Ascending aorta (tissue), 2 donors: ENCODE measurements around the gene SCARB2. TPM values are rescaled to one million over a fixed set of nuclear protein-coding genes. Genes with fewer than 3 reads are reported as not detected.
A peak's percentile ranks its signal among the peaks of the same experiment; 100 is the strongest.

ENCODE experiments used
- DNase-seq, 2 donors: peaks; one replicate each; pipeline ENCODE4 v3.0.0-alpha.2; 2019; ENCODE audit warnings: low spot score in 2 of 2
- H3K27ac ChIP-seq, 2 donors: fragments of 200-600 bp; sonication (generic); one replicate each; pipeline ENCODE4 v1.5.1; 2016 to 2017; ENCODE audit warnings: mild to moderate bottlenecking in 1 of 2
- H3K27me3 ChIP-seq: fragments of 200-600 bp; sonication (generic); one replicate; pipeline ENCODE4 v1.5.1; 2017
- H3K36me3 ChIP-seq, 2 donors: fragments of 200-600 bp; sonication (generic); one replicate each; pipeline ENCODE4 v1.5.1; 2016
- H3K4me1 ChIP-seq, 2 donors: fragments of 200-600 bp; sonication (generic); one replicate each; pipeline ENCODE4 v1.5.1; 2016 to 2017; ENCODE audit warnings: mild to moderate bottlenecking in 1 of 2
- H3K4me3 ChIP-seq, 2 donors: fragments of 200-600 bp; sonication (generic); one replicate each; pipeline ENCODE4 v1.5.1; 2016 to 2017; ENCODE audit warnings: mild to moderate bottlenecking in 1 of 2
- H3K9me3 ChIP-seq, 2 donors: fragments of 200-600 bp; sonication (generic); one replicate each; pipeline ENCODE4 v1.5.1; 2016
- CTCF ChIP-seq, 3 experiments: fragments of 200-600 bp in 2 of 3; fragments of 450-650 bp in 1 of 3; sonication (generic) in 2 of 3; IDR thresholded peaks; one replicate each; pipeline ENCODE4 v1.5.1; 2016 to 2019; ENCODE audit warnings: antibody characterized with exemption in 3 of 3, mild to moderate bottlenecking in 1 of 3, moderate library complexity in 1 of 3
- intact Hi-C: fragments of 100-400 bp; cut with DNase I; formaldehyde crosslinking; loops from one replicate; pipeline ENCODE4 v1.15.1; 2023
- total RNA-seq: library from RNA; depleted of rRNA; stranded (reverse); fragments of >200 nt; gene quantifications from one replicate; pipeline ENCODE4 v1.1.0, GENCODE V29; 2016

Gene SCARB2
- total RNA-seq, 1 donor from 2014 or later = 94.1 TPM

DNA sequence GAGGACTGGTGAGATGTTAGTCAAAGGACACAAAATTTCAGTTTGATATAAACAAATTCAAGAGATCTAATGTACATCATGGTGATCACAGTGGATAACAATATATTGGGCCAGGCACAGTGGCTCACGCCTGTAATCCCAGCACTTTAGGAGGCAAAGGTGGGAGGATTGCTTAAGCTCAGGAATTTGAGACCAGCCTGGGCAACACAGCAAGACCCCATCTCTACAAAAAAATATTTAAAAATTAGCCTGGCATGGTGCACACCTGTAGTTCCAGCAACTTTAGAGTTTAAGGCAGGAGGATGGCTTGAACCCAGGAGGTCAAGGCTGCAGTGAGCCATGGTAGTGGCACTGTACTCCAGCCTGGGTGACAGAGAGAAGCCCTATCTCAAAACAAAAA is 8.7 kb downstream of the SCARB2 start:
- TF ChIP-seq CTCF (IDR thresholded peaks at IDR 0.05) = no peak
- Histone ChIP-seq H3K27ac (no peak overlapping the region), H3K27me3 (no peaks in the 10 kb centered on the region), H3K36me3 (peaks cover 0 to 3% of the 10 kb centered on the region in 2 donors), H3K4me3 (no peak overlapping the region), H3K9me3 (no peaks in the 10 kb centered on the region), H3K4me1 (peaks cover 8 to 56% of the 10 kb centered on the region in 2 donors)
- no peak for DNase-seq
- intact Hi-C loops = no loop called here

- no peak overlapping the region for H3K27ac ChIP-seq
- no peak for DNase-seq
- intact Hi-C loops = no loop called here
- H3K4me1 ChIP-seq = peaks cover 10 to 56% of the 10 kb centered on the region in 2 donors
- H3K27me3 ChIP-seq = no peaks in the 10 kb centered on the region
- peaks cover 0 to 3% of the 10 kb centered on the region in 2 donors for H3K36me3 ChIP-seq
- no peaks in the 10 kb centered on the region for H3K9me3 ChIP-seq
- no peak for TF ChIP-seq CTCF (IDR thresholded peaks at IDR 0.05)
- H3K4me3 ChIP-seq = no peak overlapping the region
These were observed 10.1 kb downstream of the SCARB2 start for GRCh38 chr4:76203541-76203940.

DNA sequence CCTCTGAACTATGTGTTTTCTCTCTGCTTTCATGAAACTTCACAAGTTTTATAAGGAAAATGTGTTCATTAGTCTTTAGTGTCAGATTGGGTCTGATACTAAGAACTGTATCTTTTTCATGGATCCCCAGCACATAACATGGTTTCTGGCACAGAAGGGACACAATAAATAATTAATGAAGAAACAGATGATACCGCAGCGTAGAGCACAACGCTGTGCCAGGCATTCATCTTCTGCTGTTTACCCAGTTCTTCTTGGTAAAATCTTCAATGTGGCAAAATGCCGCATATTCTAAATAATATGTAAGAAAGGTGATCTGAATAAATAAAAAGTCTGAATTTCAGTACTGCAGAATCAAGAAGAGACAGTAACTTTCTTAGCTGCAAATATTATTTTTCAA is 12.3 kb downstream of the SCARB2 start:
- Histone ChIP-seq H3K4me1 (peaks cover 10 to 51% of the 10 kb centered on the region in 2 donors), H3K36me3 (peaks cover 0 to 3% of the 10 kb centered on the region in 2 donors), H3K4me3 (no peak overlapping the region), H3K27me3 (no peaks in the 10 kb centered on the region), H3K9me3 (no peaks in the 10 kb centered on the region), H3K27ac (no peak overlapping the region)
- intact Hi-C loops = no loop called here
- no peak for DNase-seq
- TF ChIP-seq CTCF (IDR thresholded peaks at IDR 0.05) = no peak

DNA sequence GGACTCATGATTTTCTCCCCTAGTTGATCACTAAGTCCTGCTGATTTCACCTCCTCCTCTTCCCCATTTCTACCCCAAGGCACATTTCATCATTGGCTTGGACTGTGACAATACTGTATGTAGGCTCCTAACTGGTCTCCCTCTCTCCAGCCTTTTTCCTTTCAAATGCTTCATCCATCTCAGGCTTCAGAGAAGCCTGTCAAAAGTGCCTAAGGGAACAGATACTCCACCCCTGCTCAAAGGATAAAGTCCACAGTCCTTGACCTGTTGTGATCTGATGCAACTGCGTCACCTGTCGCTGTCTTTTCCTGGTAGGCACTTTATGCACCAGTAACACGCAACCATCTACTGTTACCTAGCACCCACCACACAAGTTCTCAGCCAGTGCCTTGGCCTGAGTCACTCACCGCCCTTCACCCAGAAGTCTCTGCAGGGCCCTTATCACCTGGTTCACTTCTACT is 12.8 kb downstream of the SCARB2 start:
- Histone ChIP-seq H3K27ac (no peak overlapping the region), H3K4me1 (peaks cover 10 to 47% of the 10 kb centered on the region in 2 donors), H3K4me3 (no peak overlapping the region), H3K36me3 (peaks cover 0 to 3% of the 10 kb centered on the region in 2 donors), H3K9me3 (no peaks in the 10 kb centered on the region), H3K27me3 (no peaks in the 10 kb centered on the region)
- intact Hi-C loops = no loop called here
- no peak for DNase-seq
- TF ChIP-seq CTCF (IDR thresholded peaks at IDR 0.05) = no peak

GRCh38 chr4:76199664-76200211 is 13.9 kb downstream of the SCARB2 start:
- peaks cover 3 to 7% of the 10 kb centered on the region in 2 donors for H3K36me3 ChIP-seq
- no peaks in the 10 kb centered on the region for H3K9me3 ChIP-seq
- H3K27ac ChIP-seq = peak overlapping the region; percentile 65 to 71
- intact Hi-C loops = loop anchor here (2.0 to 10.0 kb wide), 2 partner anchors 13 to 555 kb away; partner anchors contain the start of gene SCARB2
- no peak for DNase-seq
- no peak for TF ChIP-seq CTCF (IDR thresholded peaks at IDR 0.05)
- no peaks in the 10 kb centered on the region for H3K27me3 ChIP-seq
- peak overlapping the region in 1 of 2 donors; percentile 20 for H3K4me3 ChIP-seq
- H3K4me1 ChIP-seq = peaks cover 10 to 47% of the 10 kb centered on the region in 2 donors
